Right lobe of liver (tissue), 4 donors: ENCODE data around the gene DSG3.

Experiments
- POLR2A ChIP-seq: fragments of 450-650 bp; IDR thresholded peaks from one replicate; pipeline ENCODE4 v1.6.1; 2017; ENCODE audit warnings: antibody characterized with exemption, mild to moderate bottlenecking
- TF ChIP-seq, protein P1 (sequence below), 4 donors: fragments of 200-600 bp in 3 of 4; fragments of 450-650 bp in 1 of 4; IDR thresholded peaks; one replicate each; pipeline versions ENCODE4 v1.5.1 to v1.8.0; 2016 to 2022; ENCODE audit warnings: antibody characterized with exemption in 4 of 4, mild to moderate bottlenecking in 2 of 4
- donor health status: DM: no; HTN: no; CAD: no.
- donor health status: DM: no; HTN: no; CAD: no.
- donor health status: DM: no; HTN: yes; CAD: no.

DNA sequence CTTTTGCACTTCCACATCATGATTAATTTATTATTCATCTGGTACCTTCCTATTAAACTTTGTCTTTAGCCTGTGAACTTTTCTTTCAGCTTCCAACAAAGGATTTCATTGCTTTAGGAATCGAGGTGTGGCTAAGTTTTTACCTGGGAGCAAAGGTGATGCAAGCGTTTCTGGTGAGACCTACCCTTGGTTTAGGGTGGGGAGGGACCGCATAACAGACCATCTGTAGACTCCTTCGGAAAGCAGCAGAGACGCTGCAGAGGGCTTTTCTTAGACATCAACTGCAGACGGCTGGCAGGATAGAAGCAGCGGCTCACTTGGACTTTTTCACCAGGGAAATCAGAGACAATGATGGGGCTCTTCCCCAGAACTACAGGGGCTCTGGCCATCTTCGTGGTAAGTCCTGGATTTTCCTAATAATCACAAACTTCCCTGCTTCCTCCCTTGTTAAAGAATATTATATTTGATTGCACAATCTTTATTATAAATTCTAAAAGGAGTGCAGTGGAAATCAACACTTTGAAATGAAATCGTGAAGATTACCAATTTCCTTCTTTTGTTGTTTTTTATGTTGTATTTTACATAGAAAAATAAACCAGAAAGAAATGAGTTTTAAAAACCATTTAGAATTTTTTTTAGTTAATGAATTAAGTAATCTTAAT, at the start of gene DSG3:
- TF ChIP-seq, protein P1, sequence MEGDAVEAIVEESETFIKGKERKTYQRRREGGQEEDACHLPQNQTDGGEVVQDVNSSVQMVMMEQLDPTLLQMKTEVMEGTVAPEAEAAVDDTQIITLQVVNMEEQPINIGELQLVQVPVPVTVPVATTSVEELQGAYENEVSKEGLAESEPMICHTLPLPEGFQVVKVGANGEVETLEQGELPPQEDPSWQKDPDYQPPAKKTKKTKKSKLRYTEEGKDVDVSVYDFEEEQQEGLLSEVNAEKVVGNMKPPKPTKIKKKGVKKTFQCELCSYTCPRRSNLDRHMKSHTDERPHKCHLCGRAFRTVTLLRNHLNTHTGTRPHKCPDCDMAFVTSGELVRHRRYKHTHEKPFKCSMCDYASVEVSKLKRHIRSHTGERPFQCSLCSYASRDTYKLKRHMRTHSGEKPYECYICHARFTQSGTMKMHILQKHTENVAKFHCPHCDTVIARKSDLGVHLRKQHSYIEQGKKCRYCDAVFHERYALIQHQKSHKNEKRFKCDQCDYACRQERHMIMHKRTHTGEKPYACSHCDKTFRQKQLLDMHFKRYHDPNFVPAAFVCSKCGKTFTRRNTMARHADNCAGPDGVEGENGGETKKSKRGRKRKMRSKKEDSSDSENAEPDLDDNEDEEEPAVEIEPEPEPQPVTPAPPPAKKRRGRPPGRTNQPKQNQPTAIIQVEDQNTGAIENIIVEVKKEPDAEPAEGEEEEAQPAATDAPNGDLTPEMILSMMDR (IDR thresholded peaks at IDR 0.05): no peak
- no peak for TF ChIP-seq POLR2A
